AG04449 (cell line): ENCODE data around the gene LUC7L3.
"Not testable (repeated sequence)": the region's sequence is repeated elsewhere in the genome, so short reads cannot be mapped to it uniquely, and the experiment has no call there.

Source experiments
- CTCF ChIA-PET: fragments of 350-600 bp; formaldehyde crosslinking; extraction: SDS; loops from one replicate; lab custom pipeline; 2021; ENCODE audit warnings: antibody characterized with exemption; lab: Yijun Ruan, JAX
- POLR2A ChIA-PET: fragments of 400-600, 350-600 bp; formaldehyde crosslinking; extraction: SDS; loops from one replicate; lab custom pipeline; 2020; ENCODE audit warnings: antibody characterized with exemption, inconsistent platforms; lab: Yijun Ruan, JAX
- DNase-seq: peaks from one replicate; pipeline ENCODE4 v3.0.0-alpha.2; 2010; ENCODE audit warnings: low read depth, low spot score
- H3K4me3 ChIP-seq: 2 replicates; pipeline ENCODE4 v1.5.1; 2011; ENCODE audit warnings: low read depth, mild to moderate bottlenecking, control low read depth, low read length
- CTCF ChIP-seq: IDR thresholded peaks from one replicate; pipeline ENCODE4 v1.5.1; 2011; ENCODE audit warnings: mild to moderate bottlenecking, moderate library complexity, low read length, control low read depth, inconsistent platforms; ENCODE audit not compliant: insufficient read depth; ENCODE audit errors: missing control alignments

Gene LUC7L3

GRCh38 chr17:50676065-50676975, 43.1 kb upstream of the LUC7L3 start:
- CTCF ChIA-PET: interaction anchor here (3.5 kb wide), 1 partner anchor 46 kb away, joined by 12 read pairs; no protein-coding TSS in a partner anchor
- TF ChIP-seq CTCF: no peak
- H3K4me3 ChIP-seq: no peak overlapping the region
- POLR2A ChIA-PET: no interaction called here
- DNase-seq: no peak

GRCh38 chr17:50677851-50678375, 41.5 kb upstream of the LUC7L3 start:
- DNase-seq: no peak
- ChIA-PET POLR2A (no interaction called here), CTCF (interaction anchor here (4.2 kb wide), 1 partner anchor 9 kb away, joined by 23 read pairs; no protein-coding TSS in a partner anchor)
- no peak for TF ChIP-seq CTCF
- H3K4me3 ChIP-seq: no peak overlapping the region

GRCh38 chr17:50679008-50679544, 40.3 kb upstream of the LUC7L3 start:
- TF ChIP-seq CTCF: no peak
- CTCF ChIA-PET: interaction anchor here (0.6 to 11.3 kb wide), 6 partner anchors 10 to 129 kb away, joined by 3 to 150 read pairs (median 4); partner anchors contain the start of gene SPATA20
- POLR2A ChIA-PET: no interaction called here
- H3K4me3 ChIP-seq: no peak overlapping the region
- no peak for DNase-seq

- CTCF ChIA-PET: interaction anchor here (0.7 to 11.3 kb wide), 12 partner anchors 11 to 130 kb away, joined by 3 to 150 read pairs (median 3); partner anchors contain the start of gene SPATA20
- no peak for TF ChIP-seq CTCF
- POLR2A ChIA-PET: no interaction called here
- H3K4me3 ChIP-seq: no peak overlapping the region
- DNase-seq: no peak
Measured at GRCh38 chr17:50680126-50680525, 39.3 kb upstream of the LUC7L3 start.

- H3K4me3 ChIP-seq, DNase-seq, POLR2A ChIA-PET: not testable (repeated sequence)
- CTCF ChIA-PET: interaction anchor here (0.7 to 11.3 kb wide), 17 partner anchors 8 to 136 kb away, joined by 3 to 150 read pairs (median 3); partner anchors contain the start of gene SPATA20
Measured at GRCh38 chr17:50680543-50681262, 38.7 kb upstream of the LUC7L3 start.
